H1 (cell line): ENCODE measurements around the gene SKIL. TPM values are rescaled to one million over a fixed set of nuclear protein-coding genes. Genes with fewer than 3 reads are reported as not detected.

Experiments used
- CTCF ChIA-PET: fragments of 300-600 bp; sonication (Branson Sonifier 250); formaldehyde crosslinking; loops from one replicate; lab custom pipeline; 2021; ENCODE audit not compliant: partially characterized antibody; lab: Charles Lee
- POLR2A ChIA-PET: fragments of 300-600 bp; sonication (Branson Sonifier 250); formaldehyde crosslinking; loops from one replicate; lab custom pipeline; 2021; ENCODE audit warnings: inconsistent platforms; ENCODE audit not compliant: partially characterized antibody; lab: Charles Lee
- DNase-seq, 2 experiments: peaks; one replicate each; pipeline versions ENCODE4 v3.0.0 to v3.0.0-alpha.2; 2010 to 2022; ENCODE audit warnings: low spot score in 2 of 2, low read depth in 1 of 2, mixed read lengths in 1 of 2
- FAIRE-seq: peaks from 2 replicates; lab custom pipeline; 2011; peaks lifted over from hg19 to GRCh38; lab: Jason Lieb, UNC
- H2AFZ ChIP-seq: 2 replicates; pipeline ENCODE4 v1.8.1; 2012; ENCODE audit warnings: low read length, inconsistent platforms
- H2AK5ac ChIP-seq: 2 replicates; pipeline ENCODE4 v1.6.1; 2013; ENCODE audit warnings: low read depth, low read length
- H2BK120ac ChIP-seq: replicated peaks from 2 replicates; pipeline ENCODE3; 2013; ENCODE audit warnings: low read depth, low read length, inconsistent platforms
- H2BK12ac ChIP-seq: 2 replicates; pipeline ENCODE4 v1.6.1; 2013; ENCODE audit warnings: low read depth, low read length
- H2BK15ac ChIP-seq: 2 replicates; pipeline ENCODE4 v1.6.1; 2013; ENCODE audit warnings: low read length
- H2BK20ac ChIP-seq: 2 replicates; pipeline ENCODE4 v1.6.1; 2013; ENCODE audit warnings: low read length
- H2BK5ac ChIP-seq: 2 replicates; pipeline ENCODE4 v1.6.1; 2013; ENCODE audit warnings: low read depth, low read length
- H3K14ac ChIP-seq: 2 replicates; pipeline ENCODE4 v1.6.1; 2013; ENCODE audit warnings: inconsistent platforms; ENCODE audit not compliant: insufficient read length
- H3K18ac ChIP-seq: 2 replicates; pipeline ENCODE4 v1.6.1; 2013; ENCODE audit warnings: low read length; ENCODE audit errors: extremely low read depth
- H3K23ac ChIP-seq: 2 replicates; pipeline ENCODE4 v1.6.1; 2013; ENCODE audit warnings: inconsistent platforms; ENCODE audit not compliant: insufficient read length
- H3K23me2 ChIP-seq: 2 replicates; pipeline ENCODE4 v1.6.1; 2013; ENCODE audit warnings: low read depth, low read length
- H3K27ac ChIP-seq: 2 replicates; pipeline ENCODE4 v1.6.1; 2011; ENCODE audit warnings: low read depth, low read length, inconsistent platforms
- H3K27me3 ChIP-seq, 4 experiments: replicated peaks in 1 of 4; 1 replicate in 1 of 4; 2 replicates in 3 of 4; pipeline versions ENCODE4 v1.6.1 to v1.8.1; 2011 to 2013; ENCODE audit warnings: low read length in 3 of 4, mild to moderate bottlenecking in 3 of 4, inconsistent platforms in 2 of 4, mixed read lengths in 2 of 4, moderate library complexity in 1 of 4; ENCODE audit not compliant: control insufficient read depth in 3 of 4, insufficient read depth in 3 of 4; ENCODE audit errors: extremely low read depth in 1 of 4
- H3K36me3 ChIP-seq, 4 experiments: 2 replicates each; pipeline versions ENCODE4 v1.6.1 to v1.8.1; 2011 to 2013; ENCODE audit warnings: mild to moderate bottlenecking in 4 of 4, low read length in 3 of 4, moderate library complexity in 2 of 4, control low read depth in 1 of 4, inconsistent platforms in 1 of 4; ENCODE audit not compliant: insufficient read depth in 4 of 4, control insufficient read depth in 2 of 4
- H3K4ac ChIP-seq: replicated peaks from 2 replicates; pipeline ENCODE3; 2013; ENCODE audit warnings: low read length, low read depth, mixed read lengths, inconsistent platforms; ENCODE audit not compliant: insufficient read length
- H3K4me1 ChIP-seq, 4 experiments: replicated peaks in 1 of 4; 1 replicate in 1 of 4; 2 replicates in 3 of 4; pipeline versions ENCODE4 v1.6.1 to v1.8.1; 2011 to 2013; ENCODE audit warnings: low read length in 3 of 4, inconsistent platforms in 2 of 4, mixed read lengths in 1 of 4; ENCODE audit not compliant: insufficient read depth in 4 of 4, control insufficient read depth in 3 of 4
- H3K4me2 ChIP-seq, 2 experiments: 2 replicates each; pipeline versions ENCODE4 v1.6.1 to v1.8.1; 2011 to 2013; ENCODE audit warnings: low read depth in 2 of 2, low read length in 2 of 2, control low read depth in 1 of 2, inconsistent platforms in 1 of 2, mild to moderate bottlenecking in 1 of 2; ENCODE audit not compliant: insufficient read depth in 1 of 2
- H3K4me3 ChIP-seq, 4 experiments: fragments of 200-600, 300-600 bp in 1 of 4; sonication (generic), shearing (Covaris generic), sonication (Bioruptor Twin) in 1 of 4; 2 replicates each; pipeline versions ENCODE4 v1.5.1 to v1.8.1; 2011 to 2016; ENCODE audit warnings: low read length in 4 of 4, low read depth in 3 of 4, control low read depth in 2 of 4, inconsistent platforms in 2 of 4, mild to moderate bottlenecking in 2 of 4, mixed read lengths in 1 of 4, moderate library complexity in 1 of 4; ENCODE audit not compliant: insufficient read depth in 2 of 4; ENCODE audit errors: extremely low read depth in 1 of 4
- H3K56ac ChIP-seq: replicated peaks from 2 replicates; pipeline ENCODE3; 2013; ENCODE audit warnings: low read depth, mild to moderate bottlenecking, mixed read lengths, low read length, inconsistent platforms; ENCODE audit not compliant: insufficient read length
- H3K79me1 ChIP-seq: 2 replicates; pipeline ENCODE4 v1.6.1; 2013; ENCODE audit warnings: low read depth, low read length, control low read depth
- H3K79me2 ChIP-seq, 2 experiments: 2 replicates each; pipeline versions ENCODE4 v1.6.1 to v1.8.1; 2012 to 2013; ENCODE audit warnings: low read length in 2 of 2, mild to moderate bottlenecking in 2 of 2, inconsistent platforms in 1 of 2; ENCODE audit not compliant: insufficient read depth in 2 of 2, control insufficient read depth in 1 of 2
- H3K9ac ChIP-seq, 4 experiments: replicated peaks in 1 of 4; 1 replicate in 1 of 4; 2 replicates in 3 of 4; pipeline versions ENCODE4 v1.6.1 to v1.8.1; 2011 to 2013; ENCODE audit warnings: low read depth in 3 of 4, low read length in 3 of 4, control low read depth in 2 of 4, mild to moderate bottlenecking in 2 of 4, moderate library complexity in 2 of 4, inconsistent platforms in 1 of 4; ENCODE audit errors: extremely low read depth in 1 of 4
- H3K9me3 ChIP-seq, 2 experiments: 2 replicates each; pipeline versions ENCODE4 v1.6.1 to v1.8.1; 2012 to 2013; ENCODE audit warnings: mild to moderate bottlenecking in 2 of 2, moderate library complexity in 2 of 2, control low read depth in 1 of 2, inconsistent platforms in 1 of 2, low read depth in 1 of 2, low read length in 1 of 2, mixed read lengths in 1 of 2; ENCODE audit not compliant: insufficient read depth in 2 of 2
- H4K20me1 ChIP-seq, 2 experiments: replicated peaks in 1 of 2; 2 replicates each; pipeline versions ENCODE3 to v1.8.1; 2011 to 2013; ENCODE audit warnings: inconsistent platforms in 2 of 2, low read length in 2 of 2, mild to moderate bottlenecking in 1 of 2; ENCODE audit not compliant: insufficient read depth in 2 of 2, control insufficient read depth in 1 of 2
- H4K5ac ChIP-seq: 2 replicates; pipeline ENCODE4 v1.6.1; 2013; ENCODE audit warnings: low read length, low read depth, mixed read lengths, inconsistent platforms; ENCODE audit not compliant: insufficient read length
- H4K8ac ChIP-seq: 2 replicates; pipeline ENCODE4 v1.8.0; 2013; ENCODE audit warnings: mild to moderate bottlenecking, moderate library complexity, low read length, inconsistent platforms; ENCODE audit not compliant: insufficient read depth; ENCODE audit errors: extremely low read depth
- H4K91ac ChIP-seq: replicated peaks from 2 replicates; pipeline ENCODE3; 2013; ENCODE audit warnings: low read length, mixed read lengths, inconsistent platforms; ENCODE audit not compliant: insufficient read length
- ATF3 ChIP-seq: IDR thresholded peaks from 2 replicates; pipeline ENCODE4 v1.6.1; 2011; ENCODE audit warnings: low read depth, mild to moderate bottlenecking, low read length; ENCODE audit not compliant: insufficient read depth
- CBX8 ChIP-seq: fragments of 300-800, 300-1000 bp; sonication (generic); IDR thresholded peaks from 2 replicates; pipeline ENCODE4 v1.7.1; 2016; ENCODE audit warnings: low read depth, low read length, borderline replicate concordance
- E2F6 ChIP-seq: IDR thresholded peaks from 2 replicates; pipeline ENCODE4 v1.6.1; 2012; ENCODE audit warnings: inconsistent platforms
- EP300 ChIP-seq, 2 experiments: IDR thresholded peaks; 1 replicate in 1 of 2; 2 replicates in 1 of 2; pipeline ENCODE4 v1.6.1; 2011 to 2012; ENCODE audit warnings: low read depth in 2 of 2, low read length in 2 of 2, mild to moderate bottlenecking in 2 of 2, borderline replicate concordance in 1 of 2, inconsistent platforms in 1 of 2, moderate library complexity in 1 of 2
- EZH2 ChIP-seq: fragments of 200-600 bp; sonication (generic); IDR thresholded peaks from 2 replicates; pipeline ENCODE4 v1.7.1; 2012; ENCODE audit warnings: low read depth, mild to moderate bottlenecking, moderate library complexity, low read length, inconsistent platforms; ENCODE audit not compliant: severe bottlenecking
- POU5F1 ChIP-seq: IDR thresholded peaks from 2 replicates; pipeline ENCODE4 v1.6.1; 2011; ENCODE audit warnings: low read depth, mild to moderate bottlenecking, low read length, moderate library complexity
- SUZ12 ChIP-seq: fragments of 200-600 bp; sonication (generic); IDR thresholded peaks from 2 replicates; pipeline ENCODE4 v1.6.1; 2012; ENCODE audit warnings: mild to moderate bottlenecking, inconsistent platforms, low read length, moderate library complexity, mixed read lengths
- TAF1 ChIP-seq: IDR thresholded peaks from 2 replicates; pipeline ENCODE4 v1.6.1; 2011; ENCODE audit warnings: mild to moderate bottlenecking, low read depth, low read length
- TAF7 ChIP-seq: optimal IDR thresholded peaks from 2 replicates; pipeline ENCODE3; 2011; ENCODE audit warnings: low read depth, mild to moderate bottlenecking, inconsistent platforms, low read length, moderate library complexity, borderline replicate concordance
- TEAD4 ChIP-seq: IDR thresholded peaks from 2 replicates; pipeline ENCODE4 v1.6.1; 2012; ENCODE audit warnings: low read depth, low read length, inconsistent platforms, mixed read lengths
- WGBS, 2 experiments: shearing (Covaris generic) in 1 of 2; methylation state at CpG; one replicate each; pipeline versions ENCODE4 v1.1.6 to v1.1.7; 2013 to 2015; ENCODE audit warnings: low lambda C conversion rate in 2 of 2, mixed read lengths in 2 of 2, inconsistent platforms in 1 of 2, low coverage in 1 of 2, missing lambda C conversion rate in 1 of 2; ENCODE audit not compliant: insufficient replicate concordance in 2 of 2, insufficient coverage in 1 of 2, insufficient read length in 1 of 2; ENCODE audit errors: extremely low coverage in 1 of 2, missing lambda C conversion rate in 1 of 2; 5-methylcytosine and 5-hydroxymethylcytosine counted together
- polyA plus RNA-seq, 7 experiments: library from polyadenylated mRNA; depleted of rRNA in 3 of 7; stranded (reverse) in 5 of 7; unstranded in 2 of 7; fragments of >200 nt in 5 of 7; fragments of 200-250 nt in 2 of 7; gene quantifications; 1 replicate in 5 of 7; 2 replicates in 1 of 7; 4 replicates in 1 of 7; pipeline versions ENCODE4 v1.2.1 to v1.2.3, GENCODE V29; 2011 to 2013; ENCODE audit warnings: missing spikeins in 2 of 7, mixed read lengths in 2 of 7
- total RNA-seq: library from RNA; stranded (reverse); fragmentation: NEBNext Ultra II Directional; extraction: Animal tissue kit (Norgen Biotek cat#: 25700); gene quantifications from 2 replicates; pipeline ENCODE4 v1.2.1, GENCODE V29; 2021

SKIL gene
- total and polyA plus RNA-seq, 2 of the 8 experiments (the other 6 are each of a cell fraction or from before 2014, with no cell fraction given) = 13.2 to 277 TPM

GRCh38 chr3:170322566-170323269 lies 34.8 kb upstream of the SKIL start:
- Histone ChIP-seq H2BK20ac (no peak overlapping the region), H4K5ac (no peak overlapping the region), H4K20me1 (no peaks in the 10 kb centered on the region), H3K4ac (no peak overlapping the region), H2AFZ (0 out of 2 replicates have a peak overlapping the region, but pooled peaks have one; percentile 0), H3K79me1 (no peaks in the 10 kb centered on the region), H2BK15ac (no peak overlapping the region), H2BK12ac (no peak overlapping the region), H3K4me2 (peak overlapping the region; percentile 3 to 33), H3K4me1 (peaks cover 0 to 11% (median 2%) of the 10 kb centered on the region in 4 experiments; a peak in 2 of 7 replicates), H3K14ac (no peak overlapping the region), H3K23ac (no peak overlapping the region), H3K36me3 (peaks cover 0 to 6% (median 0%) of the 10 kb centered on the region in 4 experiments; a peak in 1 of 8 replicates), H3K27me3 (no peaks in the 10 kb centered on the region; a peak in 2 of 7 replicates), H3K4me3 (no peak overlapping the region), H2AK5ac (no peak overlapping the region), H3K9ac (no peak overlapping the region), H2BK120ac (no peak overlapping the region), H3K56ac (no peak overlapping the region), H4K8ac (no peak overlapping the region), H3K23me2 (no peaks in the 10 kb centered on the region; the same call in 1 of the 2 replicates), H3K18ac (no peak overlapping the region), H4K91ac (no peak overlapping the region), H3K9me3 (peaks cover 8 to 16% of the 10 kb centered on the region in 2 experiments), H2BK5ac (no peak overlapping the region), H3K27ac (no peak overlapping the region), H3K79me2 (no peaks in the 10 kb centered on the region)
- DNase-seq = peak in 1 of 2 experiments; percentile 24
- no peak for FAIRE-seq
- WGBS, 2 experiments = 62% methylated on average over 10 of the region's 10 CpGs; no CpG with 5 or more reads in 1 of the 2 experiments
- TF ChIP-seq SUZ12 (no peak), POU5F1 (no peak), EP300 (IDR thresholded peaks at IDR 0.05; ENCODE audit: borderline replicate concordance in 1 of 2, low read depth in 2 of 2, low read length in 2 of 2) (no peak), TEAD4 (no peak), TAF1 (no peak), EZH2 (no peak), ATF3 (no peak), TAF7 (no peak), CBX8 (no peak), E2F6 (no peak)
- POLR2A ChIA-PET = no interaction called here
- CTCF ChIA-PET = interaction anchor here (1.2 to 2.1 kb wide), 3 partner anchors 13 to 41 kb away, joined by 3 to 7 read pairs (median 3); no protein-coding TSS in a partner anchor
